CD4-positive, alpha-beta memory T cell (primary cell): ENCODE data around the gene CENPM. TPM values are rescaled to one million over a fixed set of nuclear protein-coding genes. Genes with fewer than 3 reads are reported as not detected.

Source experiments
- CTCF ChIA-PET: fragments of 350-600 bp; sonication (Branson Sonifier 250); formaldehyde crosslinking; loops from one replicate; lab custom pipeline; 2021; ENCODE audit warnings: inconsistent platforms; ENCODE audit not compliant: partially characterized antibody; lab: Charles Lee
- POLR2A ChIA-PET: fragments of 350-600 bp; sonication (Branson Sonifier 250); formaldehyde crosslinking; loops from one replicate; lab custom pipeline; 2021; ENCODE audit not compliant: partially characterized antibody; lab: Charles Lee
- DNase-seq, 5 donors: peaks; one replicate each; pipeline versions ENCODE4 v3.0.0 to v3.0.0-alpha.2; 2020 to 2022; ENCODE audit warnings: mixed read lengths in 1 of 5
- H3K27ac ChIP-seq: one replicate; pipeline ENCODE4 v1.7.0; 2013; ENCODE audit warnings: low read depth, low read length
- H3K27me3 ChIP-seq: 2 replicates; pipeline ENCODE4 v1.7.0; 2013; ENCODE audit warnings: mild to moderate bottlenecking, low read length, moderate library complexity; ENCODE audit not compliant: insufficient read depth
- H3K36me3 ChIP-seq: 2 replicates; pipeline ENCODE4 v1.7.0; 2013; ENCODE audit warnings: mild to moderate bottlenecking, low read length, moderate library complexity; ENCODE audit not compliant: insufficient read depth
- H3K4me1 ChIP-seq: 2 replicates; pipeline ENCODE4 v1.7.0; 2013; ENCODE audit warnings: mild to moderate bottlenecking, low read length, moderate library complexity; ENCODE audit not compliant: insufficient read depth
- H3K4me3 ChIP-seq, 2 donors: one replicate each; pipeline ENCODE4 v1.7.0; 2013; ENCODE audit warnings: low read length in 2 of 2, mild to moderate bottlenecking in 1 of 2
- H3K9me3 ChIP-seq, 2 donors: one replicate each; pipeline ENCODE4 v1.7.0; 2013; ENCODE audit warnings: low read length in 2 of 2, control low read depth in 1 of 2; ENCODE audit not compliant: control insufficient read depth in 1 of 2
- H3K27ac Mint-ChIP-seq, 7 donors: one replicate each; pipeline ENCODE4 v1.8.0; 2020 to 2021; ENCODE audit warnings: mixed read lengths in 7 of 7, mild to moderate bottlenecking in 6 of 7, inconsistent platforms in 3 of 7, moderate library complexity in 3 of 7
- H3K27me3 Mint-ChIP-seq, 2 donors: one replicate each; pipeline ENCODE4 v1.8.0; 2020 to 2021; ENCODE audit warnings: mixed read lengths in 2 of 2
- H3K36me3 Mint-ChIP-seq, 2 donors: one replicate each; pipeline ENCODE4 v1.8.0; 2020 to 2021; ENCODE audit warnings: mixed read lengths in 2 of 2, inconsistent platforms in 1 of 2, mild to moderate bottlenecking in 1 of 2
- H3K4me1 Mint-ChIP-seq, 4 donors: one replicate each; pipeline ENCODE4 v1.8.0; 2020 to 2021; ENCODE audit warnings: mixed read lengths in 4 of 4, mild to moderate bottlenecking in 1 of 4
- H3K4me3 Mint-ChIP-seq, 8 donors: one replicate each; pipeline ENCODE4 v1.8.0; 2020 to 2021; ENCODE audit warnings: mixed read lengths in 8 of 8, mild to moderate bottlenecking in 7 of 8, moderate library complexity in 6 of 8, inconsistent platforms in 3 of 8
- H3K9me3 Mint-ChIP-seq, 8 donors: one replicate each; pipeline ENCODE4 v1.8.0; 2020 to 2021; ENCODE audit warnings: mixed read lengths in 8 of 8, mild to moderate bottlenecking in 5 of 8, inconsistent platforms in 3 of 8, moderate library complexity in 1 of 8
- intact Hi-C: fragments of 100-400 bp; cut with micrococcal nuclease; formaldehyde crosslinking; loops from one replicate; pipeline ENCODE4 v1.15.1; 2023
- polyA plus RNA-seq, 2 donors: library from polyadenylated mRNA; unstranded; fragments of 300-500 nt; fragmentation: Illumina TruSeq; gene quantifications; one replicate each; pipeline ENCODE4 v1.2.3, GENCODE V29; 2021
- total RNA-seq, 2 experiments: library from RNA; stranded (reverse); gene quantifications; one replicate each; pipeline ENCODE4 v1.2.3, GENCODE V29; 2021

CENPM gene
- total and polyA plus RNA-seq, 4 experiments from 2014 or later = 7.6 to 19.2 (median 13.1) TPM

GRCh38 chr22:41975299-41976069 is 28.5 kb upstream of the CENPM start:
- no peaks in the 10 kb centered on the region for H3K36me3 Mint-ChIP-seq
- Histone ChIP-seq H3K27me3 (peaks cover 17% of the 10 kb centered on the region), H3K9me3 (no peaks in the 10 kb centered on the region), H3K4me1 (peaks cover 11% of the 10 kb centered on the region), H3K27ac (no peak overlapping the region), H3K36me3 (no peaks in the 10 kb centered on the region), H3K4me3 (no peak overlapping the region)
- no peaks in the 10 kb centered on the region for H3K9me3 Mint-ChIP-seq
- ChIA-PET CTCF (no interaction called here), POLR2A (interaction anchor here (1.1 kb wide), 1 partner anchor 104 kb away, joined by 3 read pairs; the partner anchor contains the start of gene SMDT1)
- no peak for DNase-seq
- peak overlapping the region in 4 of 7 donors; percentile 4 to 48 (median 30) for H3K27ac Mint-ChIP-seq
- peak overlapping the region; percentile 58 to 75 (median 69) for H3K4me3 Mint-ChIP-seq
- intact Hi-C loops = no loop called here
- peaks cover 25 to 38% of the 10 kb centered on the region in 2 donors for H3K27me3 Mint-ChIP-seq
- peaks cover 13 to 21% (median 16%) of the 10 kb centered on the region in 4 donors for H3K4me1 Mint-ChIP-seq

GRCh38 chr22:41974691-41975290 is 27.8 kb upstream of the CENPM start:
- no peak overlapping the region for H3K27ac Mint-ChIP-seq
- Histone ChIP-seq H3K27me3 (peaks cover 17% of the 10 kb centered on the region), H3K4me1 (peaks cover 11% of the 10 kb centered on the region), H3K4me3 (no peak overlapping the region), H3K27ac (no peak overlapping the region), H3K9me3 (no peaks in the 10 kb centered on the region), H3K36me3 (no peaks in the 10 kb centered on the region)
- POLR2A ChIA-PET = no interaction called here
- peak overlapping the region in 2 of 8 donors; percentile 8 to 71 for H3K4me3 Mint-ChIP-seq
- H3K36me3 Mint-ChIP-seq = no peaks in the 10 kb centered on the region
- no peak for DNase-seq
- CTCF ChIA-PET = no interaction called here
- H3K9me3 Mint-ChIP-seq = no peaks in the 10 kb centered on the region
- H3K27me3 Mint-ChIP-seq = peaks cover 25 to 40% of the 10 kb centered on the region in 2 donors
- H3K4me1 Mint-ChIP-seq = peaks cover 13 to 21% (median 16%) of the 10 kb centered on the region in 4 donors
- intact Hi-C loops = no loop called here

- no peaks in the 10 kb centered on the region for H3K36me3 Mint-ChIP-seq
- peaks cover 23 to 34% of the 10 kb centered on the region in 2 donors for H3K27me3 Mint-ChIP-seq
- POLR2A ChIA-PET = interaction anchor here (0.5 kb wide), 1 partner anchor 167 kb away, joined by 3 read pairs; no protein-coding TSS in a partner anchor
- H3K27ac ChIP-seq = no peak overlapping the region
- CTCF ChIA-PET = interaction anchor here (1.7 kb wide), 1 partner anchor 13 kb away, joined by 5 read pairs; no protein-coding TSS in a partner anchor
- peaks cover 9 to 14% (median 12%) of the 10 kb centered on the region in 4 donors for H3K4me1 Mint-ChIP-seq
- no peak overlapping the region for H3K4me3 Mint-ChIP-seq
- H3K27me3 ChIP-seq = peaks cover 14% of the 10 kb centered on the region
- H3K9me3 ChIP-seq = no peaks in the 10 kb centered on the region
- H3K4me1 ChIP-seq = peaks cover 5% of the 10 kb centered on the region
- H3K36me3 ChIP-seq = no peaks in the 10 kb centered on the region
- peak overlapping the region in 1 of 7 donors; percentile 15 for H3K27ac Mint-ChIP-seq
- DNase-seq = no peak
- intact Hi-C loops = no loop called here
- no peak overlapping the region for H3K4me3 ChIP-seq
- peaks cover 0 to 2% (median 0%) of the 10 kb centered on the region in 8 donors for H3K9me3 Mint-ChIP-seq
Observed at GRCh38 chr22:41971431-41971830, 24.5 kb upstream of the CENPM start.

GRCh38 chr22:41970601-41971000 is 23.6 kb upstream of the CENPM start:
- no peak overlapping the region for H3K4me3 Mint-ChIP-seq
- ChIA-PET CTCF (interaction anchor here (1.0 to 1.7 kb wide), 2 partner anchors 13 to 467 kb away, joined by 3 to 5 read pairs; no protein-coding TSS in a partner anchor), POLR2A (no interaction called here)
- Histone ChIP-seq H3K4me1 (no peaks in the 10 kb centered on the region), H3K36me3 (no peaks in the 10 kb centered on the region), H3K27ac (no peak overlapping the region), H3K9me3 (no peaks in the 10 kb centered on the region), H3K27me3 (peaks cover 10% of the 10 kb centered on the region), H3K4me3 (no peak overlapping the region)
- H3K27me3 Mint-ChIP-seq = peaks cover 18 to 27% of the 10 kb centered on the region in 2 donors
- peaks cover 3 to 8% (median 5%) of the 10 kb centered on the region in 4 donors for H3K4me1 Mint-ChIP-seq
- peaks cover 0 to 2% (median 0%) of the 10 kb centered on the region in 8 donors for H3K9me3 Mint-ChIP-seq
- no peaks in the 10 kb centered on the region for H3K36me3 Mint-ChIP-seq
- H3K27ac Mint-ChIP-seq = no peak overlapping the region
- no peak for DNase-seq
- intact Hi-C loops = no loop called here

GRCh38 chr22:41969110-41969646 is 22.2 kb upstream of the CENPM start, which contains the start of gene SEPTIN3:
Gene SEPTIN3, plus strand, starts transcription at chr22:41969443. Its CDS starts 2,050 bp downstream, at chr22:41971493.
- H3K4me1 Mint-ChIP-seq = peaks cover 0 to 4% (median 1%) of the 10 kb centered on the region in 4 donors
- peaks cover 0 to 2% (median 0%) of the 10 kb centered on the region in 8 donors for H3K9me3 Mint-ChIP-seq
- no peak within 1 kb of the TSS for H3K4me3 Mint-ChIP-seq
- Histone ChIP-seq H3K4me3 (no peak within 1 kb of the TSS), H3K36me3 (no peaks in the 10 kb centered on the region), H3K27me3 (peaks cover 10% of the 10 kb centered on the region), H3K27ac (no peak within 1 kb of the TSS), H3K4me1 (no peaks in the 10 kb centered on the region), H3K9me3 (no peaks in the 10 kb centered on the region)
- peaks cover 12 to 17% of the 10 kb centered on the region in 2 donors for H3K27me3 Mint-ChIP-seq
- no peak within 1 kb of the TSS for H3K27ac Mint-ChIP-seq
- CTCF ChIA-PET = interaction anchor here (1.0 to 4.6 kb wide), 5 partner anchors 11 to 475 kb away, joined by 3 to 29 read pairs (median 9); partner anchors contain the start of gene NDUFA6
- DNase-seq = no peak
- POLR2A ChIA-PET = interaction anchor here (1.8 kb wide), 1 partner anchor 111 kb away, joined by 5 read pairs; the partner anchor contains the start of gene SMDT1
- no peaks in the 10 kb centered on the region for H3K36me3 Mint-ChIP-seq
- intact Hi-C loops = loop anchor here (5.0 to 10.0 kb wide), 3 partner anchors 103 to 216 kb away; partner anchors contain the start of genes NAGA and PHETA2

- peaks cover 11 to 16% of the 10 kb centered on the region in 2 donors for H3K27me3 Mint-ChIP-seq
- no peak for DNase-seq
- Histone ChIP-seq H3K4me3 (no peak overlapping the region), H3K27ac (no peak overlapping the region), H3K9me3 (no peaks in the 10 kb centered on the region), H3K36me3 (no peaks in the 10 kb centered on the region), H3K27me3 (peaks cover 10% of the 10 kb centered on the region), H3K4me1 (no peaks in the 10 kb centered on the region)
- ChIA-PET CTCF (interaction anchor here (1.0 to 4.6 kb wide), 7 partner anchors 11 to 475 kb away, joined by 3 to 29 read pairs (median 9); partner anchors contain the start of gene NDUFA6), POLR2A (interaction anchor here (1.8 kb wide), 1 partner anchor 111 kb away, joined by 5 read pairs; the partner anchor contains the start of gene SMDT1)
- H3K4me1 Mint-ChIP-seq = peaks cover 0 to 4% (median 1%) of the 10 kb centered on the region in 4 donors
- no peak overlapping the region for H3K4me3 Mint-ChIP-seq
- no peak overlapping the region for H3K27ac Mint-ChIP-seq
- H3K9me3 Mint-ChIP-seq = peaks cover 0 to 2% (median 0%) of the 10 kb centered on the region in 8 donors
- H3K36me3 Mint-ChIP-seq = no peaks in the 10 kb centered on the region
- intact Hi-C loops = loop anchor here (5.0 to 10.0 kb wide), 3 partner anchors 104 to 216 kb away; partner anchors contain the start of genes NAGA and PHETA2
Observed at GRCh38 chr22:41968601-41969000, 21.6 kb upstream of the CENPM start.
